A549 (cell line): ENCODE results near the gene SELENOW.
"Not testable (repeated sequence)": the region's sequence is repeated elsewhere in the genome, so short reads cannot be mapped to it uniquely, and the experiment has no call there.

Source experiments
- CBX2 ChIP-seq: fragments of 200-600 bp; sonication (generic); IDR thresholded peaks from 2 replicates; pipeline ENCODE4 v1.6.1; 2016; ENCODE audit warnings: low read depth, mild to moderate bottlenecking, borderline replicate concordance
- CEBPB ChIP-seq, 2 experiments: fragments of >200 bp in 1 of 2; sonication (Bioruptor Twin) in 1 of 2; formaldehyde crosslinking in 1 of 2; IDR thresholded peaks; 2 replicates each; pipeline ENCODE4 v1.6.1; 2012 to 2016
- CHD4 ChIP-seq: fragments of 200-600 bp; sonication (generic); IDR thresholded peaks from 2 replicates; pipeline ENCODE4 v1.6.1; 2016; ENCODE audit warnings: antibody characterized with exemption, mild to moderate bottlenecking, borderline replicate concordance
- CTCF ChIP-seq: fragments of >200 bp; sonication (Bioruptor Twin); formaldehyde crosslinking; IDR thresholded peaks from 3 replicates; pipeline ENCODE4 v1.5.1; 2016
- FOSB ChIP-seq: fragments of 250-450 bp; sonication (Bioruptor Pico); IDR thresholded peaks from 2 replicates; pipeline ENCODE4 v1.5.0; 2020; ENCODE audit warnings: mild to moderate bottlenecking, moderate library complexity
- GATA3 ChIP-seq: IDR thresholded peaks from 2 replicates; pipeline ENCODE4 v1.6.1; 2012; ENCODE audit warnings: borderline replicate concordance
- HEYL ChIP-seq: fragments of 250-450 bp; sonication (Bioruptor Pico); IDR thresholded peaks from 2 replicates; pipeline ENCODE4 v1.8.0; 2021; ENCODE audit warnings: mild to moderate bottlenecking, moderate library complexity
- MAX ChIP-seq: IDR thresholded peaks from 2 replicates; pipeline ENCODE4 v1.6.1; 2012
- MAZ ChIP-seq: fragments of 150-350 bp; IDR thresholded peaks from 2 replicates; pipeline ENCODE4 v1.6.1; 2014; ENCODE audit warnings: antibody characterized with exemption, low read depth, low read length, borderline replicate concordance
- POLR2A ChIP-seq: IDR thresholded peaks from 2 replicates; pipeline ENCODE4 v1.6.1; 2012; ENCODE audit warnings: mild to moderate bottlenecking, low read length
- SMC3 ChIP-seq: fragments of >200 bp; sonication (Bioruptor Twin); formaldehyde crosslinking; IDR thresholded peaks from 3 replicates; pipeline ENCODE4 v1.6.1; 2018; ENCODE audit warnings: inconsistent platforms
- ZC3H11A ChIP-seq: fragments of 450-650 bp; IDR thresholded peaks from 2 replicates; pipeline ENCODE4 v1.6.1; 2014; ENCODE audit warnings: antibody characterized with exemption, mild to moderate bottlenecking

- TF ChIP-seq CTCF; MAX; CEBPB (IDR thresholded peaks at IDR 0.05); POLR2A; SMC3; CHD4; FOSB; MAZ; ZC3H11A; HEYL (CRISPR knock-in tag); GATA3; CBX2: not testable (repeated sequence)
Measured at GRCh38 chr19:47816270-47816669, 37.8 kb downstream of the SELENOW start.
